HG02798 (cell line): Measurements from ENCODE around the gene ANXA3.
A peak's percentile ranks its signal among the peaks of the same experiment; 100 is the strongest.

Experiments used
- ATAC-seq: cut with Tn5 transposase; IDR thresholded peaks from one replicate; pipeline ENCODE4 v1.9.1; 2021; ENCODE audit warnings: mild to moderate bottlenecking; ENCODE audit not compliant: unreplicated experiment, poor library complexity

ANXA3 gene

DNA sequence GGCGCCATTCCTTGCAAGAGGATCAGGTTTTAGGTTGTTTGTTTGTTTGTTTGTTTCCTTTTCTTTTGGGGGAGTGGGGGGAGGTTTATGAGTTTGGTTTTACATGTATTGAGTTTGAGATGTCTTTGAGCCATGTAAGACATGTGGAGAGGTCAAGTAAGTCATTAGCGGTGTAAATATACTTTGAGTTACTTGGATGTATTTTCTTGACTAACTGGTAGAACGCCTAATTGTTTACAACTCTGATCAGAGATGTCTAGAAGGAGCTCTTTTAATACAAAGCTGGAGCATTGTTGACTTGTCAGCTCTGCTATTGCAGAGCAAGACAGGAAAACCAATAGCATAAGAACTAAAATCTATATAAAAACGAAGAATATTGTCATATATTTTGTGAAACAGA is 57.1 kb downstream of the ANXA3 start:
- ATAC-seq, result no peak

DNA sequence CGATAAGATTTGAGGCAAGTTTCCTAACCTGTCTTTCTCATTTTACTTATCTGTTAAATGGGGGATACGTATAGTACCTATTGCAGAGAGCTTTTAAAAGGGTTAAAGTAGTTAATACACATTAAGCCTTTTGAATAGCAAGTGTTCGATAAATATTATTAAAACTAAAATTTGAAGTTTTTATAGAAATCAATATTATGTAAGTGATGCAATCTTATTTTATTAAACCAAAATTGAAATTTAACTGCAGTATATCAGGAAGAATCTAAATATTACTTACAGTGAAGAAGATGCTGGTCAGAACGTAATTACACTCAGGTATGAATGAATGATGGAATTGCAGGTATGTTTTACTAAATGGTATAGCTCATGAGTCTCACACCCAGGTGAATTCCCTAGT is 58.0 kb downstream of the ANXA3 start:
- no peak for ATAC-seq

DNA sequence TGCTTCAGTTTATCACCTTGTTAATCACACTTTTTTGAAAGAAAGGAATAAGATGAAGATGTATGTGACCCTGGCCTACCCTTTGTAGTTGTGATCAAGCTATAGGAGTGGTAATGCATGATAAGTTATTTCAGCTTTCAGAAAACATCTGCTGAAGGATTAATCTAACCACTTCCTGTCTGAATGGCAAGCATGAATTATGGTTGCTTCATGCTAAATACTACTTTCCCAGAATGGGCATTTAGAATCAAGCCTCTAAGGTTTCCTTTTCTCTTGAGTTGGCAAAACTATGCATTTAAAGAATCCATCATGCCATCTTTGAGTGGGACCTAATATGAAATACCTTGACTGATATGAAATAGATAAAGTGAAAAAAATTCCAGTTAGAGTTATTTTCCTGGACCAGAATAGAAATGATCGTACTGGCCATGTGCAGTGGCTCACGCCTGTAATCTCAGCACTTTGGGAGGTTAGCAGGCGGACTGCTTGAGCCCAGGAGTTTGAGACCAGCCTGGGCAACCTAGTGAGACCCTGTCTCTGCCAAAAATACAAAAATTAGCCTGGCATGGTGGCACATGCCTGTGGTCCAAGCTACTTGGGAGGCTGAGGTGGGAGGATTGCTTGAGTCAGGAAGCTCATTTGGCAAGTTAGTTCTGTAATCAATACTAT is 59.1 kb downstream of the ANXA3 start:
- ATAC-seq, result no peak

DNA sequence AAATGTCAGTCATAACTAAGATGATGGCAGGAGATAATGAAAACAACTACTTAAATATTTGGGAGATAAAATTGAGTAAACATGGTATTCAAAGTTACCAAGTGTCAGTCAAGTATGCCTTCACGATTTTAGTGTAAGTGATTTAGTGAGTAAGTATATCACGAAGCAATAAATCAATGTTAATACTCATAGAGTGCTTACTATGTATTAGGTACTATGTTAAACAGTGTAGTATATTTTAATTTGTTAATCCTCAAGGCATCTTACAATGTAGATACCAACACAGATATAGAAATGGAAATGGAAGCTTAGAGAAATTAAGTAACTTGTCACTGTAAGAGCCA is 59.6 kb downstream of the ANXA3 start:
- no peak for ATAC-seq

DNA sequence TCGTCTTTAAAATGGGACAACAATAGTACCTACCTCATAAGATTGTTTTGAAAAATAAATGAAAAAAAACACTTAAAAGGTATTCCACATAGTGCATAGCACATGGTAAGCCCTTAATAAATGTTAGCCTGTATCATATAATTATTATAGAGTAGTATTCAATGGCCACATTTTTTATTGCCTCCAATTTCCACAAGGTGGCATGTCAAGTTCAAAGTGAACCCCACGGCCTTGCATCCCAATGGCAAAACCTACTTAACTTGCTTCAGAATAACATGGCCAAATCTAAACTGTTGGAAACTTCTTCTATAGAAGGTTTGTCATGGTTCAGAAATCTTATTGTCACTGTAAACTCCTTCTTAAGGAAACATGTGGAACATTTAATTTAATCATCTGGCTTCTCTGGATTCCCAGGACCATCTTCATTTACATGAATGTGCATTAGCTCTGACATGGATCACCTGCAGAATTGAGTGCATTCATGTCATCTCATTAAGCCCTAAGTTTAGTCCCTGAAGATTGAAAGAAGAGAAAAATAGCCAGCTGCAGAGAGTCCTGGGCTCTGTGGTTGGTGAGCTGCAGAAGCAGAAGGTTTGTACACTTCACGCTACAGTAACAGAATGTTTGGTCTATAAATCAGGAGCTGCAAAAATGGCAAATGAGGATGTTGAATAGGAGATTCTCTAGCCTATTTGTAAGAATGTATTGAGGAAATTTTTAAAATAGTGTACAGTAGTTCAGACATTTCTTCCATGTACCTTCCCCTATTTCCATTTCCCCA is 61.0 kb downstream of the ANXA3 start:
- ATAC-seq, result peak; percentile 24

DNA sequence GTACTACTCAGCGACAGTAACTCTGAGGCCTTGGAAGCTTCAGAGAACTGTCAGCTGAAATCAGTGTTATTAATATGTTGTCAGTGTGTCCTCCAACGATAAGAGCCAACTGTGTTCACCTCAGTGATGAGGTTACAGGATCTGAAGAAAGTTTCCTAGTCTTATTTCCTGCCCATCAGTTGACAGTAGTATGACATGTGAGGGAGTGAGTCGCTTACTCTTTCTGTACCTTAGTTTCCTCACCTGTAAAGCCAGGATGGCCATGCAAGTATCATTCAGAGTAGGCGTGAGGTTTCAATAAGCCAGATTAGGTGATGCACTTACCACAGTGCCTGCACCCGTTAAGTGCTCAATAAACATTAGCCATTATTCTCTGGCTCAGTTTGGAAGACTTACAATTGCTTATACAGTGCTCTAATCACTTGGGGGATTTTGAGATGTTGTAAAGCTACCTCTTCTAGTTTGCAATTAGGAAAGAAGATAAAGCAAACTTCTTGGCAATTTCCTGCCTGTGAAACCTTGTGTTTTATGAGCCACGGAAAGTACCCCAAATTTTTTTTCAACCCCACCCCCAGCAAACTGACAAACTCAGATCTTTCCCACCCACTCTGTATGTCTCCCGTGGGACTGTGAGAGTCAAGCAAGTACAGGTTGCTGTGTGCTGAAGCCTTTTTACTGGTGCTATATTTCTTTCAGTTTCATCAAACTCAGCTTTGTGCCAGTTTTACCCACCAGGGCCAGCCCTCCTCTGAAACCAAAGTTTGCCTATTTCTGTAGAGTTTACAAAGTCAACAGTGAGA is 62.2 kb downstream of the ANXA3 start:
- ATAC-seq, result peak; percentile 91

DNA sequence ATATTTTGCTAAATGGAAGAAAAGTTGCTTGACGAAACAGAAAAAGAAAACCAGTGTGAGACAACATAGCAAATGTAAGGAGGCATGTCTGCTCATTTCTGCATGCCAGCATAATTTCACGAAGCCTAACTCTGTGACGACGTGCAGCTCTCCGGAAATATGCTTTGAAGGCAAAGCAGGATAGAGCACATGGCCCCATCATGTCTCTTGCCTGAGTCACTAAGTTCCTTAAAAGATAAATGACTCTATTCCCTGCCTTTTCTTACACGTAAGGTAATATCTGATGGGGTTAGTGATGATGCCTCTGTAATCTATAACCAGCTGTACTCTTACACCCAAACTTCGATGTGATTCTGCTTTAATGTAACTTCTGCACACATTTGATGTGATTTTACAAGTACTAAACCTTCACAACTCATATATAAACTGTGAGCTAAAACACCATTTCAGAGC is 64.5 kb downstream of the ANXA3 start:
- no peak for ATAC-seq

DNA sequence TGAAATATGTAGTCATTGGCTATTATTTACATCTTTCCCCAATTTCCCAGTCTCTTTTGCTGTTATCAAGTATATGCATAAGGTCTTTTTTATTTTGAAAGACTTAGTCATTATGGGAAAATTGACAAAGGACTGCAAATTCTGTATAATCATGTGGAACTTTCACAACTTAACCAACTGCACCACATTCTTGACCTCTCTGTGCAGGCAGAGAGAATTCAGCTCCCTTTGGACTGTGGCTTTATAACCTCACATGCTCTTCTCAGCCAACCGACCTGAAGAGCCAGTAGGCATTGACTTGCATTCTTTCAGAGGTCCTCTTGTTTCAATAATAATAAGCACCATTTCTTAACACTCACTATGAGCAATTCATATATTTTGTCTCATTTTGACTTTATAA is 66.9 kb downstream of the ANXA3 start:
- no peak for ATAC-seq

DNA sequence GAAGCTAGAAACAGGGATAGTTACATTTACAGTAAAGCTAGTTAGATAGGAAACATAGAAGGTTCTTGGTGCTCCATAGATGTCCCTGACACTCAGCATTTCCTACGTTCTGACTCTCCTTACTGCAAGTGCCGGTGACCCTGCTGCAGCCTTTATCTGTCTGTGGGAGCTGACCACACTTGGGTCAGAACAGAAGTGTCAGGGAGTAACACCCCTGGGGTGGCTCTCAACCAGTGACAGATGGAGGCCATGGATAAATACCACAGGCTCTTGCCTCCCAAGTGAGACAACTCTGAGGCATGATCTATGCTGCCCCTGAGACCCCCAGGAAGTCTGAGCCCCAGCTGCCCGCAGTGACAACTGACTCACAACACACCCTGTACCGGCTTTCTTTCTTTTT is 69.8 kb downstream of the ANXA3 start:
- no peak for ATAC-seq

DNA sequence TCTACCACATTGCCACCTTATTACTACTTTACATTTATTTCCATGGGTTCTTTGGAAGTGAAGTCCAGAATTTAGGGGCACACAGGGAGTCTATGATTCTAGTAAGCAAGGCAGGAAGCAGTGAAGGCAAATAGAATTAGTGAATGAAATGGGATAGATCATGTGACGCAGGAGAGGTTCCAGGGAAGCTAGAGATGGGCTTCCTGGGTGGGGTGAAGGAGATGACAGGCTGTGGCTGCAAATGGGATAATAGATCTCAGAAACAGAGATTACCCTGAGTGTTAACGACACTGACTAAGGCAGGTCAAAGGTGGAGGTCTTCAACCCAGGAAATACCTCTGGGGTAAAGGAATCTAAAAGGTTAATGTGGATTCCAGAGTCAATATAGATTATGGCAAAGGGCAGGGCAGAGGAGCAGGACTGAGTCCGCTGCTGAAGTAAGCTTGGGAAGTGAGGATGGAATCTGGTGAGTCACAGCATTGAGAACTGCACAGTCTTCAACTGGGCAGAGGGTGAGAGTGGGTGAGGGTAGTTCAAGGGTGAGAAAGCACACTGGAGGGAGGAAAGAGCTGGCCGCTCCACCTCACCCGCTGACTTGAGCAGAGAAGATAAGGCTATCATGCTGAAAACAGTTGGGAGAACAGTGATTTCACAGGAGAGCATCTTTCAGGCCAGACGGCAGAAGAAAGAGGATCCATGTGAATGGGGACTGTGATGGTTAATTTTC is 70.8 kb downstream of the ANXA3 start:
- no peak for ATAC-seq

DNA sequence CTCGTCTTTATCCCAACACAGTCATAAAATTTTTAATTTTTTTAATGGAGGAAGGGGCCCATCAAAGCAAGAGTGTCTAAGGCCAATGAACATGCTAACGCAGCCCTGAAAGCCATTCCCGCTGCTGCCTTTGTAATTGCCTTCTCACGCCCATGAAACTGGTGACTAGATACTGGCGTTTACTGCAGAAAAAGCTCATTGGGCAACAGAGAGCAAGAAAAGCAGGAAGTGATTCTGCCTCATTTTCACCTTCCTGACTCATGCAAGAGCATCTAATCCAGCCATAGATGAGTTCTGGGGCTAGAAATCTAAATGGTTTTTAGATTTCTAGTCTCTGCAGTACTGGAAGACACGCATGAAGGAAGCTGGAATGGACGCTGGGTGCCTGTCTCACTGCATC is 72.5 kb downstream of the ANXA3 start:
- ATAC-seq, result no peak

DNA sequence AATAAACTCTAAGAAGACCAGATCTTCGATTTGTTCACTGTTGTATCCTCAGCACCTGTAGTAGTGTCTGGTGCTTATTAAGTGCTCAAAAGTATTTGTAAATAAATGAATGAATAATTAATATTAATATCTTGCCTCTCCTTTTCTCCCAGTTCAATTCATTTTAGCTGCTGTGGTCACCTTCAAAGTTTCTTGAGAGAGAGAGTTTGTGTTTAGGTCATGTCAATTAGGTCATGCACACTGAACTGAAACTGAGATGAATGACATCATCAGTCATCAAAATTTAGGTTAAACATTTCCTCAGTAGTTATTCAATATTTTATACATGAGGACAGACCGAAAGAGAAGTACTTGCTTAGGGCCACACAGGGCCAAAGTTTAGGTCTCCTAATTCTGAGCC is 73.5 kb downstream of the ANXA3 start:
- no peak for ATAC-seq

DNA sequence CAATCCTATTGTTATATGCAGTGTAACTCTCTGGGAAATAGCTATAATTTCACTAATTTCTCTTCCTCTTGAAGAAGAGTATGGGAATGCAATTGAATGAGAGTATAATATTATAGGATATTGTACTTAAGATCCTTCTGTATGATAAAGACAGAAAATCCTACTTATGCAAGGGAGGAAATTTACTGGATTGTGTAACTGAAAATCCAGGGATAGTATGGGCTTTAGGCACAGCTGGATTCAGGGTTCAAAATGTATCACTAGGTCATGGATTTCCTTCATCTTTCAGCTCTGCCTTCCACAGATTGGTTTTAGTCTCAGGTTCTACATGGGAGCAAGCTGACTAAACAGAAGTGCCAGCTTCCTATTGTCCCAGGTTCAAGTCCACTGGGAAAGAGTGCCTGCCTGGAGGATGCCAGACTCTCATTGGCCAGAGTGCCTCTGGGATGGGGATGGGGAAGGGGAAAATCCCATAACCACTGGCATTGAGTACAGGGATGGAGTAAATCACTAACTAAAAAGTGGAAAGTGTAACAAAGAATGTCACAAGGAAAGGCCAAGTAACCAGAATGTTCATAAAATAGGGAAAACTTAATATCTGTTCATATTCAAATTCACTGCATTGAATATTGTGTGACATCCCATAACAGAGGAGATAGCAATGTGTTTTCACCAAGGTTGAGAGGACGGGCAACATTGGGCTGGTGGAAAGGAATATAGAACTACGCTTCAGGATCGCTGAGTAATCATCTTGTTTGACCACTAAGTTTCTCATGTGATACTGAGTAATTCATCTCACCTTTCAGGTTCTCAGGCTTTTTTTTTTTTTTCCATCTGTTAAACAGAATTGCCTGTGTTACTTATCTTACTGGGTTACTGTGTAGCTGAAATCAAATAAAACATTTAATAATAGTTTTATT is 75.7 kb downstream of the ANXA3 start:
- ATAC-seq, result peak; percentile 55

DNA sequence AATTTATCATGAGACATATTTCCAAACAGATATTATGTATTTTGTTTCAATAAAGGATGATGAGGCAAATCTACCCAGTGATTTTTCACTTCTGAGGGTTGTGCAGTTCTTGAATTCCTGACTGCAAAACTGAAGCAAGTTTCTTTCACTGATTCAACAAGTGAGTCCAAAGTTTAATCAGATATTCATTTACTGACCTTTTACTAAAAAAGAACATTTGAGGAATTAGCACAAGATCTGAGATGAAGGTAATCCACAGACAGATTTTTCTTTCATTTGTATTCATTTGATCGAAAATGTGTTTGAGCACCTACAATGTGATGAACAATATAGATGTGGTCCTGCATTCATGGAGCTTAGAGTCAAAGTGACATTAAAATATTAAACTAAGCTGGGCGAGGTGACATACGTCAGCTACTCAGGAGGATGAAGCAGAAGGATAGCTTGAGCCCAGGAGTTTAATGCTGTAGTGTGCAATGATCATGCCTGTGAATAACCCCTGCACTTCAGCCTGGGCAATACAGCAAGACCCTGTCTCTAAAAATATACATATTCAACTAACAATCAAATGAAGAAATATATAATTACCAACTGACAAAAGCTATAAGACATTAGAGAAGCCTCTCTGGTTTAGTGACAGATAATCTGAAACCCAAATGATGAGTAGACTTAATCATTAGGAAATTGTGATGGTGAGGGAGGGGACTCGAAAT is 76.6 kb downstream of the ANXA3 start:
- ATAC-seq, result no peak

DNA sequence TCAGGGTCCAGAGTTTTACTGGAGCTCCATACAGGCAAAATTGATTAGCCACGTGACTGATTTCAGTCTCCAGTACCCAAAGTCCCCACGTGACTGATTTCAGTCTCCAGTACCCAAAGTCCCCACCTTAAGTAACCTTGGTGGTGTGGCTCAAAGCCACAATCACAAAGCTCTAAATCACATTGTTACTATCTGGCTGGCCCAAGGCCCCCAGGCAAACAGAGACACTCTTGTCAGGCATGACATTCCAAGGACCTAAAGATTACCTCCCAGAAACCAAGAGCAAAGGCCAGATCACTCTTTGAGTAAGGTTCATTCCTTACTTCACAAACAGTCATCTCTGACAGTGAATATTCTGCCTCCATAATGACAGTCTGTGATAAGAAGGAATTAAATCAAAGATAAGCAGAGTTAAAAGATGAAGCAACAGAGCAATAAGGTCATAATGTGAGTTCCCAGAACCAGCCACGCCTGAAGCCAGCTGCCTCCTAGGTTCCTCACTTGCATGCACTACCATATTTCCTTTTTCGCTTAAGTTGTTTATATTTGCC is 78.5 kb downstream of the ANXA3 start:
- ATAC-seq, result no peak

DNA sequence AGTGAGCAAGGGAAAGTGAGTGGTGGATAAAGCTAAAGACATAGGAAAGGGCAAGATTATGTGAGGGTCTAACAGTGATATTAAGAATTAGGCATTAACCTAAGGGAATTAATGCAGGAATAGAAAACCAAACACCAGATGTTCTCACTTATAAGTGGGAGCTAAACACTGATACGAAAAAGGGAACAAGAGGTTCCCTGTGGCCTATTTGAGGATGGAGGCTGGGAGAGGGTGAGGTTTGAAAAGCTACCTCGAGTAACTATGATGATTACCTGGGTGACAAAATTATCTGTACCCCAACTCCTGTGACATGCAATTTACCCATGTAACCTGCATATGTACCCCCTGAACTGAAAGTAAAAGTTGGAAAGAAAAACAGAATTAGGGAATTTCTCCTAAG is 79.0 kb downstream of the ANXA3 start:
- no peak for ATAC-seq

DNA sequence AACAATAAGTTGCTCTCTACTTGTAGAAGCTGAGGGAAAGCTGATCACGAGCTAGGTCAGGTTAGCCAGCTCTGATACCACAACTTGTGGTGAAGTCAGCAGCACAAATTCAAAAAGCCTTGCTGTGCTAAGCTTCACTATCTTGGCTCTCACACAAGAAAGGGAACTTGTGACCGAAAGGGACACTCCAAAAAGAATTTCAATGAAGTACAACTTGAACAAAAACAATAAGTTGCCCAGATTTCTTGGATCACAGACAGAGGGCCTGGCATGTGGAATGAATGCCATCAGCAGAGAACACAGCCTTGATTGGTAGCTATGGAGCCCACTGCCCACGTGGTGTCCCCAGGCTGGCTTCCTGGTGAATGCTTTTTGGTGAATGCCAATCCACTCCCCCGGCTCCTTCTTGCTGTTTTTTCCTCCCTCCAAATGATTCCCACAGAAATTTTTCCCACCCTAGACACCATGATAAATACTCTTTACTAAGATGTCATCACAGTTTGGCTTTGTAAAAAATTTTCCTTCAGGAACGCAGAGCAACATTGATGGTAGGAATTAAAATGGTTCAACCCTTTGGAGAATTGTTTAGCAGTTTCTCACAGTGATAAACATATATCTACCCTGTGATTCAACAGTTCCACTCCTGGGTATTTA is 82.6 kb downstream of the ANXA3 start:
- ATAC-seq, result no peak
